GM10248 (cell line): ENCODE measurements around the gene ITGA11.

Source experiments
- CTCF ChIA-PET: fragments of 300-600 bp; sonication (Branson Sonifier 250); formaldehyde crosslinking; extraction: SDS; loops from one replicate; lab custom pipeline; 2021; ENCODE audit warnings: antibody characterized with exemption; lab: Yijun Ruan, JAX
- POLR2A ChIA-PET: fragments of 350-650 bp; sonication (Branson Sonifier 250); formaldehyde crosslinking; extraction: SDS; loops from one replicate; lab custom pipeline; 2020; ENCODE audit warnings: antibody characterized with exemption; lab: Yijun Ruan, JAX
- DNase-seq: peaks from one replicate; pipeline ENCODE4 v3.0.0; 2012; ENCODE audit errors: extremely low spot score
- CTCF ChIP-seq: IDR thresholded peaks from 2 replicates; pipeline ENCODE4 v1.5.1; 2012; ENCODE audit warnings: mild to moderate bottlenecking, low read depth; ENCODE audit errors: extremely low read depth, missing control alignments, control extremely low read depth

ITGA11 gene

GRCh38 chr15:68371160-68371559 lies 60.8 kb downstream of the ITGA11 start:
- DNase-seq, result no peak
- TF ChIP-seq CTCF, result no peak
- CTCF ChIA-PET, result no interaction called here
- POLR2A ChIA-PET, result no interaction called here

GRCh38 chr15:68370768-68371151 lies 61.2 kb downstream of the ITGA11 start:
- CTCF ChIA-PET, result no interaction called here

GRCh38 chr15:68369931-68370767 lies 61.8 kb downstream of the ITGA11 start:
- POLR2A ChIA-PET, result no interaction called here
- DNase-seq, result no peak
- no peak for TF ChIP-seq CTCF
- CTCF ChIA-PET, result no interaction called here

More at GRCh38 chr15:68370768-68371151, 61.2 kb downstream of the ITGA11 start:
- DNase-seq, result no peak
- POLR2A ChIA-PET, result no interaction called here
- no peak for TF ChIP-seq CTCF

GRCh38 chr15:68368731-68369435 lies 63.1 kb downstream of the ITGA11 start:
- TF ChIP-seq CTCF, result no peak
- DNase-seq, result no peak
- POLR2A ChIA-PET, result interaction anchor here (0.6 kb wide), 1 partner anchor 130 kb away, joined by 5 read pairs; no protein-coding TSS in a partner anchor
- CTCF ChIA-PET, result interaction anchor here (1.0 kb wide), 1 partner anchor 52 kb away, joined by 3 read pairs; no protein-coding TSS in a partner anchor

- DNase-seq, result no peak
- ChIA-PET POLR2A (no interaction called here), CTCF (interaction anchor here (1.0 kb wide), 1 partner anchor 51 kb away, joined by 3 read pairs; no protein-coding TSS in a partner anchor)
Measured at GRCh38 chr15:68367992-68368391, 64.0 kb downstream of the ITGA11 start.

More at GRCh38 chr15:68367992-68368391, 64.0 kb downstream of the ITGA11 start:
- no peak for TF ChIP-seq CTCF
